NCI-H1436 treated with DMSO at 0.1 percent for 48 hours (cell line): Measurements from ENCODE around the gene LRWD1.
"Not testable (repeated sequence)": the region's sequence is repeated elsewhere in the genome, so short reads cannot be mapped to it uniquely, and the experiment has no call there.

Experiments used
- DNase-seq: peaks from one replicate; lab custom pipeline; 2025; lab: John Stamatoyannopoulos, UW

The LRWD1 gene

GRCh38 chr7:102468478-102469350 is 3.9 kb downstream of the LRWD1 start:
- DNase-seq, result no peak

- DNase-seq, result no peak
Observed at GRCh38 chr7:102469351-102469971, 4.7 kb downstream of the LRWD1 start.

- no peak for DNase-seq
Observed at GRCh38 chr7:102469972-102470825, 5.4 kb downstream of the LRWD1 start.

- DNase-seq, result no peak
Observed at GRCh38 chr7:102471791-102472125, 7.0 kb downstream of the LRWD1 start.

GRCh38 chr7:102472126-102473041 is 7.6 kb downstream of the LRWD1 start:
- DNase-seq, result no peak

GRCh38 chr7:102473271-102473991 is 8.6 kb downstream of the LRWD1 start:
- DNase-seq, result no peak

GRCh38 chr7:102474116-102474515 is 9.3 kb downstream of the LRWD1 start:
- not testable (repeated sequence) for DNase-seq

- not testable (repeated sequence) for DNase-seq
Observed at GRCh38 chr7:102474736-102475435, 10.1 kb downstream of the LRWD1 start.

- not testable (repeated sequence) for DNase-seq
Observed at GRCh38 chr7:102478314-102479208, 13.8 kb downstream of the LRWD1 start, which contains the start of gene POLR2J. POLR2J (minus strand) TSS chr7:102478922; CDS start chr7:102478860, 62 bp downstream.

- not testable (repeated sequence) for DNase-seq
Observed at GRCh38 chr7:102479209-102479584, 14.4 kb downstream of the LRWD1 start.

- DNase-seq, result not testable (repeated sequence)
Observed at GRCh38 chr7:102479982-102480637, 15.3 kb downstream of the LRWD1 start.

GRCh38 chr7:102481962-102482361 is 17.2 kb downstream of the LRWD1 start:
- DNase-seq, result not testable (repeated sequence)

GRCh38 chr7:102484317-102484716 is 19.5 kb downstream of the LRWD1 start:
- DNase-seq, result not testable (repeated sequence)

- DNase-seq, result not testable (repeated sequence)
Observed at GRCh38 chr7:102490529-102491075, 25.8 kb downstream of the LRWD1 start.

GRCh38 chr7:102493220-102493935 is 28.6 kb downstream of the LRWD1 start:
- not testable (repeated sequence) for DNase-seq

- DNase-seq, result not testable (repeated sequence)
Observed at GRCh38 chr7:102494026-102494425, 29.2 kb downstream of the LRWD1 start.

- not testable (repeated sequence) for DNase-seq
Observed at GRCh38 chr7:102494473-102495149, 29.8 kb downstream of the LRWD1 start.
